Measurements from ENCODE around the gene ELOVL1. TPM values are rescaled to one million over a fixed set of nuclear protein-coding genes. Genes with fewer than 3 reads are reported as not detected.
A peak's percentile ranks its signal among the peaks of the same experiment; 100 is the strongest.

The ELOVL1 gene
- total and polyA plus RNA-seq, 12 donors = 24.9 to 242 (median 67.2) TPM

DNA sequence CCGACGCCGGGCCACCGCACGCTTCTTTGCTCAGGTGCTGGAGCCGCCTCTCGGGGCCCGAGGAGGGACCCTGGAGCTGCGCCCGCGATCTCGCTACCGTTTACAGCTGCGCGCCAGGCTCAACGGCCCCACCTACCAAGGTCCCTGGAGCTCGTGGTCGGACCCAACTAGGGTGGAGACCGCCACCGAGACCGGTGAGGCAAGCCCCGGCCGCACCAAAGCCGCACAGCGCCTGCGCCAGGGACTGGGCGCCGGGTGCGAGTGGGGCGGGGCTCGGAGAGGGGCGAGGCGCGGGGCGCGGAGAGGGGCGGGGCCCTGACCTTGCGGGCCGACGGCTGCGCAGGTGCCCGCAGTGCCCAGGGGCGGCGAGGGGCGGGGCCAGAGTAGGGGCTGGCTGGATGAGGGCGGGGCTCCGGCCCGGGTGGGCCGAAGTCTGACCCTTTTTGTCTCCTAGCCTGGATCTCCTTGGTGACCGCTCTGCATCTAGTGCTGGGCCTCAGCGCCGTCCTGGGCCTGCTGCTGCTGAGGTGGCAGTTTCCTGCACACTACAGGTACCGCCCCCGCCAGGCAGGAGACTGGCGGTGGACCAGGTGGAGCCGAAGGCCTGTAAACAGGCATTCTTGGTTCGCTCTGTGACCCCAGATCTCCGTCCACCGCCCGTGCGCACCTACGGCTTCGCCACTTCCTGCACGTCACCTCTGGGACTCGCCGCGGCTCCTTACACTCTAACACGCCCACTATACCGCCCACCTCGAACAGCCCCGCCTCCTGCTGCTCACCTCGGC lies 18.8 kb downstream of the ELOVL1 start:
- Histone ChIP-seq H3K36me3 (replicated peaks in 1 of 2) (no peaks in the 10 kb centered on the region), H3K27ac (peak overlapping the region; percentile 67 to 94 (median 88)), H3K4me3 (peak overlapping the region; percentile 23 to 63 (median 46)), H3K4me1 (replicated peaks in 1 of 2) (peaks cover 3 to 20% of the 10 kb centered on the region in 2 donors), H3K9me3 (replicated peaks in 1 of 3) (no peaks in the 10 kb centered on the region), H3K27me3 (no peaks in the 10 kb centered on the region)
- DNase-seq = peak; percentile 87 to 96 (median 92)
- TF ChIP-seq POLR2A (IDR thresholded peaks at IDR 0.05) = peak; percentile 65 to 71
- TF ChIP-seq, protein P1, sequence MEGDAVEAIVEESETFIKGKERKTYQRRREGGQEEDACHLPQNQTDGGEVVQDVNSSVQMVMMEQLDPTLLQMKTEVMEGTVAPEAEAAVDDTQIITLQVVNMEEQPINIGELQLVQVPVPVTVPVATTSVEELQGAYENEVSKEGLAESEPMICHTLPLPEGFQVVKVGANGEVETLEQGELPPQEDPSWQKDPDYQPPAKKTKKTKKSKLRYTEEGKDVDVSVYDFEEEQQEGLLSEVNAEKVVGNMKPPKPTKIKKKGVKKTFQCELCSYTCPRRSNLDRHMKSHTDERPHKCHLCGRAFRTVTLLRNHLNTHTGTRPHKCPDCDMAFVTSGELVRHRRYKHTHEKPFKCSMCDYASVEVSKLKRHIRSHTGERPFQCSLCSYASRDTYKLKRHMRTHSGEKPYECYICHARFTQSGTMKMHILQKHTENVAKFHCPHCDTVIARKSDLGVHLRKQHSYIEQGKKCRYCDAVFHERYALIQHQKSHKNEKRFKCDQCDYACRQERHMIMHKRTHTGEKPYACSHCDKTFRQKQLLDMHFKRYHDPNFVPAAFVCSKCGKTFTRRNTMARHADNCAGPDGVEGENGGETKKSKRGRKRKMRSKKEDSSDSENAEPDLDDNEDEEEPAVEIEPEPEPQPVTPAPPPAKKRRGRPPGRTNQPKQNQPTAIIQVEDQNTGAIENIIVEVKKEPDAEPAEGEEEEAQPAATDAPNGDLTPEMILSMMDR (IDR thresholded peaks at IDR 0.05) = peak in 1 of 6 experiments; percentile 18
- intact Hi-C loops (cut with DNase I) = no loop called here
- 7 to 19% (median 13%) methylated on average over 12 to 72 of the region's 72 CpGs for WGBS, 4 donors

DNA sequence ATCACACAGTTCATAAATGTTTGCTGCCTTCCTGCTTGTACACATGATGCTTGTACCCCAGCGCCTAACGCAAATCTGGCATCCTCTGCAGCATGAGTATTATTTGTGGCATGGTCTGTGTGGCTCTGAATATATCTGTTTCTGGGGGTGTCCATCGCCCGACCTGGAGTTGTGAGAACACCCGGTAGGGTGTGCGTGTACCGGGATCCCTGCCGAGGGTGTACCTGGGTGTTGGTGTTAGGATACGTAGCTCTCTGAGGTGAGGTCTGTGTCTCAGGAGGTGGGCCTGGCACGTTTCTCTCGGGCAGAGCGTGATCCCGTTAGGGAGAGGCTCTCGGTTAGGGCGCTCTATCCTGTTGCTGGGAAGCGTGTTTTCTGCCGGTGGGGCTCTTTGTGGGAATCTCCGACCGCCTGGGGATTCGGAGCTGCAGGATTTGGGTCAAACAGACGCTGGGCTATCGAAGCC lies 19.4 kb downstream of the ELOVL1 start:
- intact Hi-C loops (cut with DNase I) = no loop called here
- H3K4me1 ChIP-seq (replicated peaks in 1 of 2) = peaks cover 3 to 20% of the 10 kb centered on the region in 2 donors
- DNase-seq = no peak
- H3K9me3 ChIP-seq (replicated peaks in 1 of 3) = no peaks in the 10 kb centered on the region
- peak overlapping the region in 4 of 5 donors; percentile 67 to 94 (median 90) for H3K27ac ChIP-seq
- TF ChIP-seq POLR2A (IDR thresholded peaks at IDR 0.05) = no peak
- TF ChIP-seq, protein P1 (IDR thresholded peaks at IDR 0.05) = no peak
- no peaks in the 10 kb centered on the region for H3K36me3 ChIP-seq (replicated peaks in 1 of 2)
- WGBS, 4 donors = 26 to 70% (median 33%) methylated on average over 7 to 22 of the region's 22 CpGs
- no peaks in the 10 kb centered on the region for H3K27me3 ChIP-seq
- peak overlapping the region in 2 of 4 donors; percentile 51 to 63 for H3K4me3 ChIP-seq

DNA sequence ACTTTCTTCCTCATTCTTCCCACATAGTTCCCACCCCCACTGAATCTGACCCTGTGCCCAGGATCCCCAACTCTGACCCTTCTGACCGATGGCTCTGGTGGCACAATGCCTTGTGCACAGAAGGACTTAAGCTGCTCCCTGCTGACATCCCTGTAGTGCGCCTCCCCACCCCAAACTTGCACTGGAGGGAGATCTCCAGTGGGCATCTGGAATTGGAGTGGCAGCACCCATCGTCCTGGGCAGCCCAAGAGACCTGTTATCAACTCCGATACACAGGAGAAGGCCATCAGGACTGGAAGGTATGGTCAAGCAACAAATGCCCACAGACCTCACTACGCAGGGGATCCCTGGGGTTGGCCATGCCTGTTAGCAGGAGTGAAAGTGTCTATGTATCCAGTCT lies 21.2 kb downstream of the ELOVL1 start:
- Histone ChIP-seq H3K4me1 (replicated peaks in 1 of 2) (peaks cover 3 to 20% of the 10 kb centered on the region in 2 donors), H3K4me3 (no peak overlapping the region), H3K27me3 (no peaks in the 10 kb centered on the region), H3K9me3 (replicated peaks in 1 of 3) (no peaks in the 10 kb centered on the region), H3K27ac (no peak overlapping the region), H3K36me3 (replicated peaks in 1 of 2) (no peaks in the 10 kb centered on the region)
- intact Hi-C loops (cut with DNase I) = no loop called here
- no peak for TF ChIP-seq POLR2A (IDR thresholded peaks at IDR 0.05)
- TF ChIP-seq, protein P1 (IDR thresholded peaks at IDR 0.05) = no peak
- 89 to 97% (median 93%) methylated on average over 5 of the region's 5 CpGs for WGBS, 4 donors
- DNase-seq = no peak

DNA sequence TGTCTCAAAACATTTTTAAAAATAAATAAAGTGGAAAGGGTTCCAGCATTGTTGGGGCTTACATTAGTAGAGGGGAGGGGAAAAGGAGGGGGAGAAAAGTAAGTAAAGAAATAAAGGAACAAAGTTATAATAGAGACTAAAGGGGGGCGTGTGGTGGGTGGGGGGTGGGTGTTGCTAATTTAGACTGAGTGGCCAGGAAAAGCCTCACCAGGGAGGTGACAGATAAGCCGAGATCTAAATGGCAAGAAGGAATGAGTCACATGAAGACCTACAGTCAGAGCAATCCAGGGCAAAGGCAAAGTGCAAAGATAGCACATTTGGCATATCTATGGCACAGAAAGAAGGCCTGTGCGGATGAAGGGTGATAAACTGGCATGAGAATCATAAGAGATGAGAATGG lies 22.7 kb downstream of the ELOVL1 start:
- no peak for TF ChIP-seq POLR2A (IDR thresholded peaks at IDR 0.05)
- TF ChIP-seq, protein P1 (IDR thresholded peaks at IDR 0.05) = no peak
- no peaks in the 10 kb centered on the region for H3K36me3 ChIP-seq (replicated peaks in 1 of 2)
- no peaks in the 10 kb centered on the region for H3K9me3 ChIP-seq (replicated peaks in 1 of 3)
- WGBS, 4 donors = 31 to 52% (median 37%) methylated on average over 3 of the region's 3 CpGs
- intact Hi-C loops (cut with DNase I) = no loop called here
- peaks cover 3 to 20% of the 10 kb centered on the region in 2 donors for H3K4me1 ChIP-seq (replicated peaks in 1 of 2)
- no peaks in the 10 kb centered on the region for H3K27me3 ChIP-seq
- peak in 4 of 7 donors; percentile 38 to 61 (median 43) for DNase-seq
- peak overlapping the region in 2 of 5 donors; percentile 22 to 51 for H3K27ac ChIP-seq
- H3K4me3 ChIP-seq = no peak overlapping the region
